Progenitor cell of endocrine pancreas (in vitro differentiated cells): ENCODE measurements around the gene PLXNB2. TPM values are rescaled to one million over a fixed set of nuclear protein-coding genes. Genes with fewer than 3 reads are reported as not detected.

Source experiments
- DNase-seq: peaks from one replicate; pipeline ENCODE4 v3.0.0; 2021; ENCODE audit warnings: low spot score; ENCODE audit not compliant: unreplicated experiment
- H3K27ac Mint-ChIP-seq: 2 replicates; pipeline ENCODE4 v1.8.0; 2021; ENCODE audit warnings: mild to moderate bottlenecking, moderate library complexity, mixed read lengths
- H3K27me3 Mint-ChIP-seq: 2 replicates; pipeline ENCODE4 v1.8.0; 2021; ENCODE audit warnings: mixed read lengths
- H3K36me3 Mint-ChIP-seq: 2 replicates; pipeline ENCODE4 v1.8.0; 2022; ENCODE audit warnings: mixed read lengths; ENCODE audit not compliant: insufficient read depth
- H3K4me1 Mint-ChIP-seq: 2 replicates; pipeline ENCODE4 v1.8.0; 2021; ENCODE audit warnings: low read depth, mixed read lengths
- H3K4me3 Mint-ChIP-seq: 2 replicates; pipeline ENCODE4 v1.8.0; 2021; ENCODE audit warnings: low read depth, mild to moderate bottlenecking, moderate library complexity, mixed read lengths
- H3K9me3 Mint-ChIP-seq: 2 replicates; pipeline ENCODE4 v1.8.0; 2021; ENCODE audit warnings: low read depth, mixed read lengths
- CTCF ChIP-seq: fragments of 200-600 bp; sonication (generic); IDR thresholded peaks from one replicate; pipeline ENCODE4 v1.5.0; 2021; ENCODE audit warnings: antibody characterized with exemption, mild to moderate bottlenecking; ENCODE audit not compliant: unreplicated experiment
- total RNA-seq: library from RNA; stranded (reverse); gene quantifications from 2 replicates; pipeline ENCODE4 v1.2.1, GENCODE V29; 2021

The PLXNB2 gene
- total RNA-seq, 1 donor from 2014 or later: 182 TPM

DNA sequence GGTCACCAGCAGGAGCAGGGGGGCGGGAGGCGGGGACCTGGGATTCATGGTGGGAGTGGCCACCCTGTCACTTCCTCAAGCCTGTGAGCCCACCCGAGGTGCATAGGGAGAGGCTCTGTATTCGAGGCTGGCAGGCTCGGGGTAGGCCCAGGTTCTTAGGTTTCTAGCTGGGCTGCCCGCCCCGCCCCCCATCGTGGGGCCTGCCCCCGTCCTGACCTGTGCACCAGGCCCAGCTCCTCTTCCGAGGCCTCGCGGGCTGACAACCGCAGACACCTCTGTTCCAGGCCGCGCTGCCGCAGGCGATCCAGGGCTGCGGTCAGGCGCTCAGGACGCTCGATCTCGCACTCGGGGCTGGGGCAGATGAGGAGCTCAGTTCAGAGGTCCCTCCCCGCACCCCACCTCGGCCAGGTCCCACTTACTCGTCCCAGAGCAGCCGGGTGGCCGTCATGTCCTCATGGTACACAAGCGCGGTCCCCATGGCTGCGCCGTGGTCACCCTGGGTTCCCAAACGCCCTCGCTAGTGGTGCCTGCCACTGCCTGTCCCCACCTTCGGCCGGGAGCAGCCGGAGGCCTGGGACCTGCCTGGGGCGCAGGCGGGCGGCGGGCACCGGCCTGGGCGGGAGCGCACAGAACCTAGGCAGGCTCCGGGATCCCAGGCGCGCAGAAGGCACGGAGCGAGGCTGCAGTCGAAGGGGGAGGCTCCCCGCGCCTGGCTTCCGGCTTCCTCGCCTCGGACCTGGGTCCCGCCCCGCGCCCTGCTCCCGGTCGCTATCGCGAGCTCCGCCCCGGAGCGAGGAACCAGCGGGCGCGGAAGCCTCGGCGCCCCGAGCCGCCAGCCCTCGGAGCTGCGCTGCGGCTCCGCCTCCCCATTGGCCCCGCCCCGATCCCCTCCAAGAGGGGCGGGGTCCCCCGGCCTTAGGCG lies 56.6 kb downstream of the PLXNB2 start, which contains the start of gene HDAC10:
HDAC10 (minus strand) TSS at position 711 of the 922 bp plus-strand sequence; CDS start at position 478, 233 bp downstream.
- TF ChIP-seq CTCF: no peak
- H3K27ac Mint-ChIP-seq: peak within 1 kb of the TSS; percentile 49
- no peaks in the 10 kb centered on the region for H3K9me3 Mint-ChIP-seq
- peaks cover 5% of the 10 kb centered on the region for H3K4me1 Mint-ChIP-seq
- H3K4me3 Mint-ChIP-seq: peak within 1 kb of the TSS; percentile 78
- peak; percentile 76 for DNase-seq
- peaks cover 1% of the 10 kb centered on the region for H3K36me3 Mint-ChIP-seq
- H3K27me3 Mint-ChIP-seq: no peaks in the 10 kb centered on the region

DNA sequence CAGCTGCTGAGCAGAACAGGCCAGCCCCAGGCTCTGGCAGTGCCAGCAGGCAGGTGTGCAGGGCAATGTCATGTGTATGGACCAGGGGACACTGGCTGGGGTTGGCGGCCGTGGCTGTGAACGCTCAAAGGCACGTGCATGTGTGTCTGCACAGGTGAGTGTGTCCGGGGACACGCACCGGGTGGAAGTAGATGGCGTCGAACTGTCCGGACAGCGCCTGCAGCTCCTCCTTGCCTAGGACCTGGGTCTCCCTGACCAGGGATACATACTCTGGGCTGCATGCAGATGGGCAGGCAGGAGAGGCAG lies 57.2 kb downstream of the PLXNB2 start:
- H3K36me3 Mint-ChIP-seq: peaks cover 1% of the 10 kb centered on the region
- peaks cover 5% of the 10 kb centered on the region for H3K4me1 Mint-ChIP-seq
- H3K4me3 Mint-ChIP-seq: peak overlapping the region; percentile 78
- no peaks in the 10 kb centered on the region for H3K9me3 Mint-ChIP-seq
- no peak for DNase-seq
- H3K27me3 Mint-ChIP-seq: no peaks in the 10 kb centered on the region
- H3K27ac Mint-ChIP-seq: peak overlapping the region; percentile 49
- no peak for TF ChIP-seq CTCF

GRCh38 chr22:50249341-50250248 lies 57.9 kb downstream of the PLXNB2 start:
- no peak for DNase-seq
- H3K9me3 Mint-ChIP-seq: no peaks in the 10 kb centered on the region
- H3K27me3 Mint-ChIP-seq: no peaks in the 10 kb centered on the region

GRCh38 chr22:50248196-50249081 lies 59.0 kb downstream of the PLXNB2 start:
- no peak overlapping the region for H3K4me3 Mint-ChIP-seq
- peaks cover 16% of the 10 kb centered on the region for H3K4me1 Mint-ChIP-seq
- no peaks in the 10 kb centered on the region for H3K9me3 Mint-ChIP-seq
- no peak for TF ChIP-seq CTCF
- no peak overlapping the region for H3K27ac Mint-ChIP-seq
- DNase-seq: no peak
- peaks cover 3% of the 10 kb centered on the region for H3K36me3 Mint-ChIP-seq
- H3K27me3 Mint-ChIP-seq: no peaks in the 10 kb centered on the region

More at GRCh38 chr22:50249341-50250248, 57.9 kb downstream of the PLXNB2 start:
- Mint-ChIP-seq H3K4me3 (peak overlapping the region; percentile 78), H3K4me1 (peaks cover 8% of the 10 kb centered on the region), H3K27ac (no peak overlapping the region), H3K36me3 (peaks cover 3% of the 10 kb centered on the region)
- TF ChIP-seq CTCF: no peak
